PC-9 (cell line): ENCODE data around the gene ADGRD1.

Experiments
- EZH2 ChIP-seq: fragments of 200-600 bp; sonication (generic); IDR thresholded peaks from 2 replicates; pipeline ENCODE4 v1.8.0; 2017; ENCODE audit warnings: antibody characterized with exemption, low read depth
- TF ChIP-seq, protein P1 (sequence below): fragments of 200-600 bp; sonication (generic); conservative IDR thresholded peaks from 2 replicates; pipeline ENCODE4 v1.6.1; 2017; ENCODE audit warnings: mixed run types, antibody characterized with exemption, mild to moderate bottlenecking, moderate library complexity

GRCh38 chr12:130959632-130960031, 5.9 kb downstream of the ADGRD1 start:
- TF ChIP-seq, protein P1, sequence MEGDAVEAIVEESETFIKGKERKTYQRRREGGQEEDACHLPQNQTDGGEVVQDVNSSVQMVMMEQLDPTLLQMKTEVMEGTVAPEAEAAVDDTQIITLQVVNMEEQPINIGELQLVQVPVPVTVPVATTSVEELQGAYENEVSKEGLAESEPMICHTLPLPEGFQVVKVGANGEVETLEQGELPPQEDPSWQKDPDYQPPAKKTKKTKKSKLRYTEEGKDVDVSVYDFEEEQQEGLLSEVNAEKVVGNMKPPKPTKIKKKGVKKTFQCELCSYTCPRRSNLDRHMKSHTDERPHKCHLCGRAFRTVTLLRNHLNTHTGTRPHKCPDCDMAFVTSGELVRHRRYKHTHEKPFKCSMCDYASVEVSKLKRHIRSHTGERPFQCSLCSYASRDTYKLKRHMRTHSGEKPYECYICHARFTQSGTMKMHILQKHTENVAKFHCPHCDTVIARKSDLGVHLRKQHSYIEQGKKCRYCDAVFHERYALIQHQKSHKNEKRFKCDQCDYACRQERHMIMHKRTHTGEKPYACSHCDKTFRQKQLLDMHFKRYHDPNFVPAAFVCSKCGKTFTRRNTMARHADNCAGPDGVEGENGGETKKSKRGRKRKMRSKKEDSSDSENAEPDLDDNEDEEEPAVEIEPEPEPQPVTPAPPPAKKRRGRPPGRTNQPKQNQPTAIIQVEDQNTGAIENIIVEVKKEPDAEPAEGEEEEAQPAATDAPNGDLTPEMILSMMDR = no peak
- no peak for TF ChIP-seq EZH2
